H7 (cell line): Measurements from ENCODE around the gene ZBTB7C. TPM values are rescaled to one million over a fixed set of nuclear protein-coding genes. Genes with fewer than 3 reads are reported as not detected.

Experiments
- DNase-seq: peaks from one replicate; pipeline ENCODE4 v3.0.0; 2012
- H3K27me3 ChIP-seq: 2 replicates; pipeline ENCODE4 v1.6.0; 2011; ENCODE audit warnings: mild to moderate bottlenecking, low read length; ENCODE audit not compliant: control insufficient read depth, insufficient read depth
- H3K36me3 ChIP-seq: replicated peaks from 2 replicates; pipeline ENCODE4 v1.5.1; 2011; ENCODE audit warnings: low read length; ENCODE audit not compliant: control insufficient read depth, insufficient read depth
- H3K4me3 ChIP-seq: 2 replicates; pipeline ENCODE4 v1.5.1; 2011; ENCODE audit warnings: low read depth, mild to moderate bottlenecking, control low read depth, low read length, moderate library complexity; ENCODE audit not compliant: insufficient read depth
- total RNA-seq: library from RNA; depleted of rRNA; stranded (reverse); fragments of >200 nt; shearing (Covaris generic); gene quantifications from 2 replicates; pipeline ENCODE4 v1.2.3, GENCODE V29; 2014

The ZBTB7C gene
- total RNA-seq, 1 experiment from 2014 or later = 0.38 TPM

DNA sequence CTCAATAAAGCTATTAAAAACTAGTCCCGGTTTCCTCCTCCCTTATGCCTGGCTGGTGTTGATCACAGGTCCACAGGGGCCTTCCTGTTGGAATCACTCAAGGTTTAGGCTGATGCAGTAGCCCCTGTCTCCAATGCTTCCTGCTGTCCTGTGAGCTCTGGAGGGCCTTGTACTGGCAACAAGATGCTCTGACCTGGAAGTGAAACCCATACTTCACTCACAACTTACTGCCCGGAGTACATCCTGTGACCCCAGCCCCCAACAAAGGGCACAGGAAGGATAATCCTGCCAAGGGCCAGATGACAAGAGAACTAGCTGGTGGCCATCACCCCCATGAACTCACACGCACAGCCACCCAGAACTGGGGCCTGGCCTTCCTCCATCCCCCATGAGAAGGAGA, 50.3 kb downstream of the ZBTB7C start:
- H3K27me3 ChIP-seq = no peaks in the 10 kb centered on the region; the same call in 1 of the 2 replicates
- no peak overlapping the region for H3K4me3 ChIP-seq
- H3K36me3 ChIP-seq = no peaks in the 10 kb centered on the region
- no peak for DNase-seq

DNA sequence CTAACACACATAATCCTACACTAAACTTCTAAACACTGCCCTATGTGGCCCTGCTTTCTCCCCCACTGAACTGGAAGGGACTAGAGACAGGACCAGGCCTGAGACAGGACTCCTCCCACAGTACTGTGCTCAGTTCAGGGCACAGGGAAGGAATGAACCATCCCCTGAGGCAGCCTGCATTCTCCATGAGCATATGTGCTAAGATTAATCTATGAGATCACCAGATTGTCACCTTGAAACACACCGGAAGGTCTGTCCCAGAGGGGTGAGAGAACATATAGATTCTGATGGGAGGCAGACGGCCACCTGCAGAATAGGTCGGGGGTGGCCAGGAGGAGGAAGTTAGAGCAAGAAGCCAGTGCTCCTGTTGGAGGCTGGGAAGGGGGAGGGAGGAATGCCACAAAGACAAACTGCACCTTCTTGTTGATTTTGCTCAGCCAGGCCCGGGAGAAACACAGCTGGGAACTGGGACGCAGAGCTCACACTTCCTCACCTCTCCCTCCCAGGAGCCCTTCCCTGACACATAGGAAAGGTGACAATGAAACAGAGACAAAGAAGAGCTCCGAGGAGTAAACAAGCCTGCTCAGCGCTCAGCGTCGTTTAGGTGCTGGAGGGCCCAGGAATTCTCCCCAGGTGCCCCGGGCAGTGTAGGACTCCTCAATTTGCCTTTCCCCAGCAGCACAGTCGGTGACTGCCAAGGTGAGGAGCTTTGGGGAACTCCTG, 52.1 kb downstream of the ZBTB7C start:
- H3K36me3 ChIP-seq = no peaks in the 10 kb centered on the region
- H3K27me3 ChIP-seq = no peaks in the 10 kb centered on the region; the same call in 1 of the 2 replicates
- no peak for DNase-seq
- H3K4me3 ChIP-seq = no peak overlapping the region

DNA sequence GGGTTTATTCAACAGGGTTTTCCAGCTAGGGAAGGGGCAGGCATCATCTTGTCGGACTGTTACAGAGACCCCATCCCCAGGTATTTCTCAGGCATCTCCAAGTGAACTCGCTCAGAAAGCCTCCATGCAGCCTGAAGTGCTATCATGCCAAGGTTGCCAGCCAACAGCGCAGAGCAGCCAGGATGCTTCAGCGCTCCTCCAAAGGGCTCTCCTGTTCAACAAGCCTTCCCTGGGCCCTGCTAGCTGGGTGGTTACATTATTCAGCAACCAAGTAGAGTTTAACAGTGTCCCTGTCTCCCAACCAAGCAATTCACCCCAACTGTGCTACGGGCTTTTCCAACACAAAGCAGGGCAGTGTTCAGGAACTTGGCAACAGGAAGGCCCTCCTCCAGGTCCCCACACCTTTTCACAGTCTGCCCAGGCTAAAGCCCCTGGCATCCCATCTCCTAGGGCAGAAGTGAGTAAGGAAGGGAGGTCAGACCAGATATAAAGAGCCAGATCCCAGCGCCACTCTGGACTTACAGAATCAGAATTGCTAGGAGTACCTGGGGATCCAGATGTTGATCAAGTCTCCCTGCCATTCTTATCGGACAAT, 52.9 kb downstream of the ZBTB7C start:
- no peak for DNase-seq
- H3K36me3 ChIP-seq = no peaks in the 10 kb centered on the region
- H3K4me3 ChIP-seq = no peak overlapping the region
- no peaks in the 10 kb centered on the region for H3K27me3 ChIP-seq

DNA sequence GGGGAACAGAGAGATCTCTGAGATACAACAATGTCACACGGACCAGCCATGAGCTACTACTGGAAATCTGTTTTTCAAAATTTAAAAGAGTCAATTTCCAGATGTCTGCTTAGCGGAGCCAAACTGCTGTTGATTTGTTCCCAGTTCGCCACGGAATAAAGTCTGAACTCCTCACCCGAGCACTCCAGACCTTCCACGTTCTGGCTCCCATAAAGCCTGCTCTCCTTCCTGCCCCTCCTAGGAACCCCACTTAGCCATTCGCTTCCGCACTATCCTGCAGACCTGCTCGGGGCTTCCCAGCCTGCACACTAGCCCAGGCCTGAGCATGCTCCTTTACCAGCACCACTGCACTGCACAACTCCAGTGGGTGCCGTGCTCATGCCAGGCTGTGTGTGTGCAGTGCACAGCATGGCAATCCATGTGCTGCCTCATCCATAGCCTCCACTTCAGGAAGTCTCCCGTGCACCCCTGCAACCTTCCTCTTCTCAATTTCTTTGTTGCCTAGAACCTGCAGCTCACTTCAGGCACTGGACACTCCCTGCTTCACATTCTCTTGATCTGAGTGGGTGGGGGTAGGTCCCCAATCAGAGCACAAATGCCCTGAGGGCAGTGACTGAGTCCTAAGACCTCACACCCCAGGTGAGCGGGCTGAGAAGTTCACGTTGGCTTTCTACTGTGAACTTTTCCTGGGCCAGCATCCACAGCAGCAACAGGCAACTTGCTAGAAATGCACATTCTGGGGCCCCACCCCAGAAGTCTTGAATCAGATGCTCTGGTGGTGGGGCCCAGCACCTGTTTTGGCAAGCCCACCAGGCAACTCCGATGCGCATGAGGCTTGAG, 53.7 kb downstream of the ZBTB7C start:
- H3K4me3 ChIP-seq = no peak overlapping the region
- no peaks in the 10 kb centered on the region for H3K36me3 ChIP-seq
- H3K27me3 ChIP-seq = no peaks in the 10 kb centered on the region
- no peak for DNase-seq

GRCh38 chr18:48354746-48355260, 54.4 kb downstream of the ZBTB7C start:
- Histone ChIP-seq H3K4me3 (no peak overlapping the region), H3K36me3 (no peaks in the 10 kb centered on the region), H3K27me3 (no peaks in the 10 kb centered on the region)
- DNase-seq = no peak

DNA sequence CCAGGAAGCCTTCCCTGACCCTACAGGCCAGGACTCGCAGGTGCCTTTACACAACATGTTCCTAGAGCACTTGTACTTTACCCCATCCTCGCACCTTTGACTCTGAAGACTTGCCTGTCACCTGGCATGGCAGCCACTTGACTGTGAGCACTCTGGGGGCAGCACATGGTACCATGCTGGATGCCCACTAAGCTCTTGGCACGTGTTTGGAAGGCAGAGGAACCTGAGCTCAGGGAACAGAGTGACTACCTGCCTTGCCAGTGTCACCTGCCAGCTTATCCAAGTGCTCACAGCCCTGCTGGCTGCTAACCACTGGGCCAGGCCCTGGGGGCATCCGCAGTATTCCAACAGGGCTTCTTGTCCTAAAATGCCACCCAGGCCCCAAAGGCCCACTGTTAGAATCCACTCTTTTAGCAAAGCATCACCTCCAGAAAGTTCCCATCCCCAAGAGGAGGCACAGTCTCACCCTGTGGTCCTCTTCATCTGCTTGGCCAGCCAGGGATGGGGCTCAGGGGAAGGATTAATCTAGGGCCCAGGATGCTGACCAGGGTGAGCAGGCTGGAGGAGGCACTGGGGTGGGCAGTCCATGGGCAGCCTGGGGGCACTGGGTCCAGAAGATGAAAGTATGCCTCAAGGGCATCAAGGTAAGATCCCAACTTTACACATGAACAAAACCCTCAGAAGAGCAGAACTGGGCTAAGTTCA, 57.0 kb downstream of the ZBTB7C start:
- no peaks in the 10 kb centered on the region for H3K36me3 ChIP-seq
- no peaks in the 10 kb centered on the region for H3K27me3 ChIP-seq
- DNase-seq = no peak
- H3K4me3 ChIP-seq = no peak overlapping the region

- DNase-seq = no peak
- no peak overlapping the region for H3K4me3 ChIP-seq
- H3K27me3 ChIP-seq = no peaks in the 10 kb centered on the region
- H3K36me3 ChIP-seq = no peaks in the 10 kb centered on the region
Measured at GRCh38 chr18:48351216-48352050, 57.8 kb downstream of the ZBTB7C start.

- Histone ChIP-seq H3K27me3 (no peaks in the 10 kb centered on the region), H3K4me3 (no peak overlapping the region), H3K36me3 (no peaks in the 10 kb centered on the region)
- no peak for DNase-seq
Measured at GRCh38 chr18:48348739-48349138, 60.4 kb downstream of the ZBTB7C start.

GRCh38 chr18:48347756-48348326, 61.3 kb downstream of the ZBTB7C start:
- Histone ChIP-seq H3K4me3 (no peak overlapping the region), H3K36me3 (no peaks in the 10 kb centered on the region), H3K27me3 (no peaks in the 10 kb centered on the region)
- DNase-seq = no peak

DNA sequence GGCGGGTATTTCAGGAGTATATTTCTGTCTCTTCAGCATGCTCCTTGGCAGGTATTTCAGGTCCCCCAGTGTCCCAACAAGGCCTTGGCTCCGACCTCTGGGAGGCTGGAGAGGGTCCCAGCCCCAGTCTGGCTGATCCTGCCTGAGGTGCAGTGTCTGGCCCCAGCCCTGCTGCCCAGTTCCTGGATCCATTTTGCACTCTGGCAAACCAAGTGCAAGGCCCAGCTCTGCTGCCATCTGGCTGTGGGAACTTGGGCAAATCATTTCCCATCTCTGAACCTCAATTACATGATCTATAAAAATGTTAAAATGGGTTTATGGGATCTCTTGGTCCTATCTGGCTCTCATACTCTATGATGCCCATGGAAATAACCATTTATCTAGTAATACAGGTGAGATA, 63.6 kb downstream of the ZBTB7C start:
- no peak overlapping the region for H3K4me3 ChIP-seq
- DNase-seq = peak; percentile 50

DNA sequence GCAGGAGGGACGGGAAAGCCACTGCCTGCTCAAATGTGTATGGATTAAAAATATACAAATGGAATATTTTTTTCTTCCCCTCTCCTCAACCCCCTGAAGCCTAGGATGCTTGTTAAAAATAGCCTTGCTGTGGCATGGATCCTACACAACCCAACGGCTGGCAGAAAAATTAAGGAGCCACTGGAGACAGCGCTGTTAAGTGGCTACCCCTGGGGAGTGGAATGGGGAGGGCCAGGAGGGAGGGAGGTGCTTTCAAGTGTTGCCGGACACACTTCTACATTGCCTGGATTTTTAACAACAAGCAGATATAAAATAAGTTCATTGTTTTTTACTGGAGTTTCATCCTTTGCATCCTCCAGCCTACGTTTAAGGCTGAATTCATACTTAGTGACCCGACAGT, 66.6 kb downstream of the ZBTB7C start:
- no peak overlapping the region for H3K4me3 ChIP-seq
- no peaks in the 10 kb centered on the region for H3K36me3 ChIP-seq
- no peaks in the 10 kb centered on the region for H3K27me3 ChIP-seq
- DNase-seq = no peak

More for the DNA sequence above, 63.6 kb downstream of the ZBTB7C start:
- H3K27me3 ChIP-seq = no peaks in the 10 kb centered on the region
- no peaks in the 10 kb centered on the region for H3K36me3 ChIP-seq

- no peak for DNase-seq
- Histone ChIP-seq H3K27me3 (no peaks in the 10 kb centered on the region), H3K4me3 (no peak overlapping the region), H3K36me3 (no peaks in the 10 kb centered on the region)
Measured at GRCh38 chr18:48342125-48342524, 67.1 kb downstream of the ZBTB7C start.

GRCh38 chr18:48340560-48340959, 68.6 kb downstream of the ZBTB7C start:
- Histone ChIP-seq H3K4me3 (no peak overlapping the region), H3K27me3 (no peaks in the 10 kb centered on the region), H3K36me3 (no peaks in the 10 kb centered on the region)
- DNase-seq = no peak
